Transverse colon (tissue), 4 donors: ENCODE data around the gene DIPK1B. TPM values are rescaled to one million over a fixed set of nuclear protein-coding genes. Genes with fewer than 3 reads are reported as not detected.

Experiments used
- DNase-seq: peaks from one replicate; pipeline ENCODE4 v3.0.0-alpha.2; 2019
- H3K27ac ChIP-seq, 4 donors: fragments of 200-600 bp; sonication (generic); 2 replicates each; pipeline ENCODE4 v1.5.1; 2016 to 2018; ENCODE audit warnings: inconsistent platforms in 4 of 4
- H3K27me3 ChIP-seq: fragments of 200-600 bp; sonication (generic); 2 replicates; pipeline ENCODE4 v1.5.1; 2017; ENCODE audit warnings: inconsistent platforms
- H3K36me3 ChIP-seq, 4 donors: fragments of 200-600 bp; sonication (generic); 2 replicates each; pipeline ENCODE4 v1.5.1; 2017 to 2019; ENCODE audit warnings: inconsistent platforms in 4 of 4
- H3K4me1 ChIP-seq, 4 donors: fragments of 200-600 bp; sonication (generic); 2 replicates each; pipeline ENCODE4 v1.5.1; 2017 to 2020; ENCODE audit warnings: inconsistent platforms in 4 of 4
- H3K4me3 ChIP-seq, 4 donors: fragments of 200-600 bp; sonication (generic); 1 replicate in 1 of 4; 2 replicates in 3 of 4; pipeline versions ENCODE4 v1.5.1 to v1.6.1; 2017 to 2019; ENCODE audit warnings: inconsistent platforms in 4 of 4
- H3K9me3 ChIP-seq, 2 donors: fragments of 200-600 bp; sonication (generic); 2 replicates each; pipeline ENCODE4 v1.5.1; 2017 to 2019; ENCODE audit warnings: inconsistent platforms in 2 of 2
- EP300 ChIP-seq: sonication (generic); formaldehyde crosslinking; IDR thresholded peaks from one replicate; pipeline ENCODE4 v1.6.1; 2017; ENCODE audit warnings: antibody characterized with exemption, low read depth
- POLR2A ChIP-seq: fragments of 450-650 bp; IDR thresholded peaks from one replicate; pipeline ENCODE4 v1.6.1; 2016; ENCODE audit warnings: antibody characterized with exemption, mild to moderate bottlenecking, moderate library complexity
- POLR2AphosphoS5 ChIP-seq, 3 donors: sonication (generic); formaldehyde crosslinking; IDR thresholded peaks; one replicate each; pipeline ENCODE4 v1.6.1; 2016; ENCODE audit warnings: antibody characterized with exemption in 3 of 3
- WGBS, 2 donors: methylation state at CpG; one replicate each; pipeline ENCODE4 v1.1.5; 2018; ENCODE audit warnings: low coverage in 1 of 2; 5-methylcytosine and 5-hydroxymethylcytosine counted together
- in situ Hi-C, 4 donors: fragments of 200-750 bp; cut with MboI; loops; one replicate each; pipeline versions ENCODE4 v1.15.0 to v1.15.1; 2017; ENCODE audit warnings: low sequenced_read_pairs in 3 of 4, low pct_ligation_motif_present in 1 of 4, low pct_unique_long_range_greater_than_20kb in 1 of 4
- intact Hi-C: fragments of 100-400 bp; cut with DNase I; formaldehyde crosslinking; loops from one replicate; pipeline ENCODE4 v1.15.1; 2023; ENCODE audit warnings: low total_unique reads
- total RNA-seq, 4 donors: library from RNA; depleted of rRNA; stranded (reverse); fragments of >200 nt; gene quantifications; one replicate each; pipeline ENCODE4 v1.1.0, GENCODE V29; 2016
- TF ChIP-seq, protein P1 (sequence below), 5 experiments: fragments of 200-600 bp in 3 of 5; fragments of 450-650 bp in 2 of 5; sonication (generic) in 3 of 5; IDR thresholded peaks; 1 replicate in 2 of 5; 2 replicates in 3 of 5; pipeline ENCODE4 v1.5.1; 2016 to 2017; ENCODE audit warnings: antibody characterized with exemption in 5 of 5, inconsistent platforms in 3 of 5, mild to moderate bottlenecking in 2 of 5, moderate library complexity in 1 of 5

Gene DIPK1B
- total RNA-seq, 4 donors from 2014 or later = 3.5 to 12.3 (median 3.9) TPM

DNA sequence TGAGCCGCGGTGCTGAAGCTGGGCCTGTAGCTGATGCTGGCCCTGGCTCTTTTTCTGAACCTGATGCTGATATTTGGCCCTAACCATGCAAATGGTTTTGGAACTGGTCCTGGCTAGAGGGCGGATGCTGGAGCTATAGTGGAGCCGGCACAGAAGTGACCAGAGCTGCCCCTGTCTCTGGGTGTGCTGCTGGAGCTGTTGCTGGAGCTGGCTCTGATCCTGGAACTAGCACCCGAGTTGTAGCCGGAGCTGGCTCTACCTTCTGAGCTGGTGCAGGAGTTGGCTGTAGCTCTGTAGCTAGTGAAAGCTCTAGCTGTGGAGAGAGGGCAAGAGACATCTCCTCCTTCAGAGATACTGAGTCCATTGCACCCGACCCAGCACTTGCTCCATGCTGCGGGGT, 17.6 kb downstream of the DIPK1B start:
- H3K27ac ChIP-seq = no peak overlapping the region
- H3K9me3 ChIP-seq = no peaks in the 10 kb centered on the region
- peaks cover 15 to 34% (median 27%) of the 10 kb centered on the region in 4 donors for H3K4me1 ChIP-seq
- DNase-seq = no peak
- intact Hi-C loops = loop anchor here (5.0 kb wide), 1 partner anchor 43 kb away; the partner anchor contains the start of gene AGPAT2
- no peaks in the 10 kb centered on the region for H3K27me3 ChIP-seq
- TF ChIP-seq POLR2AphosphoS5 (IDR thresholded peaks at IDR 0.05) (no peak), EP300 (no peak), POLR2A (no peak)
- TF ChIP-seq, protein P1, sequence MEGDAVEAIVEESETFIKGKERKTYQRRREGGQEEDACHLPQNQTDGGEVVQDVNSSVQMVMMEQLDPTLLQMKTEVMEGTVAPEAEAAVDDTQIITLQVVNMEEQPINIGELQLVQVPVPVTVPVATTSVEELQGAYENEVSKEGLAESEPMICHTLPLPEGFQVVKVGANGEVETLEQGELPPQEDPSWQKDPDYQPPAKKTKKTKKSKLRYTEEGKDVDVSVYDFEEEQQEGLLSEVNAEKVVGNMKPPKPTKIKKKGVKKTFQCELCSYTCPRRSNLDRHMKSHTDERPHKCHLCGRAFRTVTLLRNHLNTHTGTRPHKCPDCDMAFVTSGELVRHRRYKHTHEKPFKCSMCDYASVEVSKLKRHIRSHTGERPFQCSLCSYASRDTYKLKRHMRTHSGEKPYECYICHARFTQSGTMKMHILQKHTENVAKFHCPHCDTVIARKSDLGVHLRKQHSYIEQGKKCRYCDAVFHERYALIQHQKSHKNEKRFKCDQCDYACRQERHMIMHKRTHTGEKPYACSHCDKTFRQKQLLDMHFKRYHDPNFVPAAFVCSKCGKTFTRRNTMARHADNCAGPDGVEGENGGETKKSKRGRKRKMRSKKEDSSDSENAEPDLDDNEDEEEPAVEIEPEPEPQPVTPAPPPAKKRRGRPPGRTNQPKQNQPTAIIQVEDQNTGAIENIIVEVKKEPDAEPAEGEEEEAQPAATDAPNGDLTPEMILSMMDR (IDR thresholded peaks at IDR 0.05) = no peak
- no peak overlapping the region for H3K4me3 ChIP-seq
- 93% methylated on average over 8 of the region's 8 CpGs; no CpG with 5 or more reads in 1 of the 2 donors for WGBS, 2 donors
- peaks cover 0 to 8% (median 2%) of the 10 kb centered on the region in 4 donors for H3K36me3 ChIP-seq
- in situ Hi-C loops = no loop called here

DNA sequence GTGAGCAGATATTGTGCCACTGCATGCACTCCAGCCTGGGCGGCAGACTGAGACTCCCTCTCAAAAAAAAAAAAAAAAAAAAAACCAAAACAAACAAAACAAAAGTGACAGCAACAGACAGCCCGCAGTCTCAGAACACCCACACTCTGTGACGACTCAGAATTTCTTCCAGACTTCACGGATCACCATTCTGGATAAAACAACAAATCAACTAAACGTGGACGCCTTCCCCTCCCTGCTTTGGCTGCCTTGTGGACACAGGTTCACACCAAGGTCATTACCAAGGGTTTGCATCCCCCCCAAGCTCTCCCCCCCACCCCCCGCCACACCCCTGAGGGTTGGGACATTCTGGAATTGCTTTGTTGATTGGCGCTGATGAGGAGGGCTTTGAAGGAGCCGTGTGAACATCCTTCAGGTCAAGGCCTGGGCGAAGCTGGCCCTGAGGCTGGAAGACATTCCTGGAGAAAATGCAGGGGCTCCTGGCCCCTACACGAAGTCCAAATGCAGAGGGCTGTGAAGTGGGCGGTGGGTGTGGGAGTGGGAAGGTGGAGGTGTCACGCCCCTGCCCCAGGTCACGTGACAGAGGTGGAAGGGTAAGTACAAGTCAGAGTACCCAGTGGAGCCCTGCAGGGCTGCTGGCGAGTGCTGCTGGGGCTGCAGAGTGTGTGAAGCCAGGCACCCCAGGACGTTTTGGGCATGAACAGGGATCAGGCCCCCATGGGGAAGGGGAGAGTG, 20.2 kb downstream of the DIPK1B start:
- TF ChIP-seq POLR2A (no peak), EP300 (no peak), POLR2AphosphoS5 (IDR thresholded peaks at IDR 0.05) (no peak)
- TF ChIP-seq, protein P1 (IDR thresholded peaks at IDR 0.05) = no peak
- Histone ChIP-seq H3K27ac (no peak overlapping the region), H3K27me3 (no peaks in the 10 kb centered on the region), H3K36me3 (no peaks in the 10 kb centered on the region), H3K4me1 (peaks cover 3 to 13% (median 11%) of the 10 kb centered on the region in 4 donors), H3K9me3 (no peaks in the 10 kb centered on the region), H3K4me3 (no peak overlapping the region)
- intact Hi-C loops (no loop called here), in situ Hi-C loops (no loop called here)
- no peak for DNase-seq
- 74 to 76% methylated on average over 5 to 16 of the region's 16 CpGs for WGBS, 2 donors

DNA sequence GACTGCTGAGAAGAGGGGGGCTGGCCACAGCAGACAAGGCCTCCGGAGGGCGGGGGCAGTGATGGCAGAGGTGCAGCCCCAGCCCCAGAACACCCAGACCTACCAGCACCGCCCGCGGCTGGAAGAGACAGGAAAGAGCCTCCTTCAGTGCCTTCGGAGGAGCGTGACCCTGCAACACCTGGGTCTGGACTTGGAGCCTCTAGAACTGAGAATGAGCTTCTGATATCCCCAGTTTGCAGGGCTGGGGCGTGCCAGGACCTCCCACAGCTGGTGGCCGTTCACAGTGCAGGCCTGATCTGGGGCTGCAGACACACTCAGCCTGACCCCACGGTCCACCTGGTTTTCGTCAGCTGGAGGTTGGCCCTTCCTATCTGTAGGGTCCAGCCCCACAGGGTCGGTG, 21.2 kb downstream of the DIPK1B start:
- Histone ChIP-seq H3K4me1 (peaks cover 3 to 10% (median 7%) of the 10 kb centered on the region in 4 donors), H3K9me3 (no peaks in the 10 kb centered on the region), H3K27me3 (no peaks in the 10 kb centered on the region), H3K36me3 (no peaks in the 10 kb centered on the region), H3K27ac (no peak overlapping the region), H3K4me3 (no peak overlapping the region)
- TF ChIP-seq POLR2AphosphoS5 (IDR thresholded peaks at IDR 0.05) (no peak), POLR2A (no peak), EP300 (no peak)
- TF ChIP-seq, protein P1 (IDR thresholded peaks at IDR 0.05) = no peak
- in situ Hi-C loops = no loop called here
- no peak for DNase-seq
- intact Hi-C loops = no loop called here
- 71% methylated on average over 11 of the region's 12 CpGs; no CpG with 5 or more reads in 1 of the 2 donors for WGBS, 2 donors

DNA sequence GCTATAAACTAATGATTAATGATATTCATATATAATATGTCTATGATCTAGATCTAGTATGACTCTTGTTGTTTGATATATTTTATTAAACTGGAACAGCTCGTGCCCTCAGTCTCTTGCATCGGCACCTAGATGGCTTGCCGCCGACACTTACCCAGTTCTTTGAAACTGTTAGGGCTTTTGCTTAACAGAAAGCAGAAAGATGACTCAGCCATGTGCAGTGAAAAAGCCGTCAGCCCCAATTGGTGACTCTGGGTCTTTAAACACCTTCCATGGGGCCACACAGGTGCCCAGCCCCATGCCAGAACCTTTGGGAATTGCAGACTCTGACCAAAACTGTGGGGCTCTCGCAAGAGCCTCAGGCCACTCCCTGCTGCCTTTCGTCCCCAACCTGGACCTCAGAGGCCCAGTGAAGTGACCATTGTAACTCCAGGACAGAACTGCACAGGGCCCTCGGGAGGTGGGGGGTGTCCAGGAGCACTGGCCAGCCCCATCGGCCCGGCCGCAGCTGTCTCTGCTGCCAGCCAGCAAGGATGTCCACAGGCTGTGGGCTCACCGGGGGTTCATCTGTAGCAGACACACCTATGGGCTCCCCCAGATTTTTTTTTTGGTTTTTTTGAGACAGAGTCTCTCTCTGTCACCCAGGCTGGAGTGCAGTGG, 22.6 kb downstream of the DIPK1B start:
- in situ Hi-C loops (no loop called here), intact Hi-C loops (no loop called here)
- TF ChIP-seq POLR2AphosphoS5 (IDR thresholded peaks at IDR 0.05) (no peak), POLR2A (no peak), EP300 (no peak)
- TF ChIP-seq, protein P1 (IDR thresholded peaks at IDR 0.05) = no peak
- no peak for DNase-seq
- no peaks in the 10 kb centered on the region for H3K9me3 ChIP-seq
- WGBS, 2 donors = 78 to 91% methylated on average over 5 to 12 of the region's 12 CpGs
- no peak overlapping the region for H3K27ac ChIP-seq
- no peaks in the 10 kb centered on the region for H3K4me1 ChIP-seq
- H3K4me3 ChIP-seq = no peak overlapping the region
- no peaks in the 10 kb centered on the region for H3K36me3 ChIP-seq
- H3K27me3 ChIP-seq = peaks cover 4% of the 10 kb centered on the region
